ENCODE data around the gene KCNQ1OT1.

GRCh38 chr11:2641623-2642022, 58.2 kb downstream of the KCNQ1OT1 start:
- TF ChIP-seq EP300 (IDR thresholded peaks at IDR 0.05) (no peak), POLR2AphosphoS5 (IDR thresholded peaks at IDR 0.05) (no peak), POLR2A (IDR thresholded peaks at IDR 0.05) (no peak), CTCF (IDR thresholded peaks at IDR 0.05) (no peak)
